Natural killer cell (primary cell): ENCODE measurements around the gene TCEAL8. TPM values are rescaled to one million over a fixed set of nuclear protein-coding genes. Genes with fewer than 3 reads are reported as not detected.

ENCODE experiments used
- ATAC-seq, 3 donors: fragments of 150-1000 bp in 2 of 3; fragments of 200-7000 bp in 1 of 3; cut with Tn5 transposase; 1 replicate in 1 of 3; 2 replicates in 2 of 3; pipeline ENCODE4 v1.10.0; 2021; ENCODE audit warnings: mild to moderate bottlenecking in 2 of 3, moderate library complexity in 2 of 3
- DNase-seq, 2 donors: peaks; one replicate each; pipeline versions ENCODE4 v3.0.0 to v3.0.0-alpha.2; 2013 to 2021; ENCODE audit warnings: mixed read lengths in 1 of 2
- H3K27ac ChIP-seq: one replicate; pipeline ENCODE4 v1.5.1; 2013; ENCODE audit warnings: mild to moderate bottlenecking, low read length
- H3K27me3 ChIP-seq: one replicate; pipeline ENCODE4 v1.6.1; 2013; ENCODE audit warnings: low read length; ENCODE audit not compliant: control insufficient read depth, insufficient read depth
- H3K36me3 ChIP-seq: one replicate; pipeline ENCODE4 v1.6.1; 2013; ENCODE audit warnings: low read length; ENCODE audit not compliant: control insufficient read depth, insufficient read depth
- H3K4me1 ChIP-seq: one replicate; pipeline ENCODE4 v1.6.1; 2013; ENCODE audit warnings: low read length; ENCODE audit not compliant: control insufficient read depth, insufficient read depth
- H3K4me3 ChIP-seq: one replicate; pipeline ENCODE4 v1.5.1; 2013; ENCODE audit warnings: low read length
- H3K9me3 ChIP-seq: one replicate; pipeline ENCODE4 v1.6.1; 2013; ENCODE audit warnings: low read length; ENCODE audit not compliant: control insufficient read depth, insufficient read depth
- H3K27ac Mint-ChIP-seq, 2 donors: one replicate each; pipeline ENCODE4 v1.8.0; 2022; ENCODE audit warnings: mild to moderate bottlenecking in 2 of 2, mixed read lengths in 2 of 2, moderate library complexity in 1 of 2
- H3K27me3 Mint-ChIP-seq, 2 donors: one replicate each; pipeline ENCODE4 v1.8.0; 2022; ENCODE audit warnings: low read depth in 2 of 2, mixed read lengths in 2 of 2
- H3K36me3 Mint-ChIP-seq: one replicate; pipeline ENCODE4 v1.8.0; 2022; ENCODE audit warnings: mixed read lengths
- H3K4me1 Mint-ChIP-seq, 2 donors: one replicate each; pipeline ENCODE4 v1.8.0; 2022; ENCODE audit warnings: mixed read lengths in 2 of 2
- H3K4me3 Mint-ChIP-seq: one replicate; pipeline ENCODE4 v1.8.0; 2022; ENCODE audit warnings: mild to moderate bottlenecking, moderate library complexity, mixed read lengths
- H3K9me3 Mint-ChIP-seq, 2 donors: one replicate each; pipeline ENCODE4 v1.8.0; 2022; ENCODE audit warnings: mixed read lengths in 2 of 2
- CTCF ChIP-seq: fragments of 200-600 bp; IDR thresholded peaks from one replicate; pipeline ENCODE4 v1.8.0; 2022; ENCODE audit warnings: antibody characterized with exemption
- WGBS: methylation state at CpG from one replicate; pipeline ENCODE4 v1.1.7; 2013; ENCODE audit warnings: missing lambda C conversion rate; ENCODE audit not compliant: insufficient coverage; 5-methylcytosine and 5-hydroxymethylcytosine counted together
- intact Hi-C: fragments of 100-400 bp; cut with micrococcal nuclease; formaldehyde crosslinking; loops from one replicate; pipeline ENCODE4 v1.14.2; 2022
- total RNA-seq, 4 donors: library from RNA; stranded (reverse); fragments of 120-200 nt in 1 of 4; gene quantifications; one replicate each; pipeline versions ENCODE4 v1.2.3 to v1.2.4, GENCODE V29; 2013 to 2022

Gene TCEAL8
- 10 to 100 TPM; 17.2 to 26.5 (median 22.1) TPM for total RNA-seq
- total RNA-seq (2013): 55.7 TPM

- no peaks in the 10 kb centered on the region for H3K9me3 Mint-ChIP-seq
Observed at GRCh38 chrX:103254921-103255493, at the start of gene TCEAL8. Gene TCEAL8 (minus strand): TSS chrX:103255155. CDS start chrX:103253979, 1,176 bp downstream.

GRCh38 chrX:103304705-103305104 lies 49.8 kb upstream of the TCEAL8 start:
- Histone ChIP-seq H3K9me3 (no peaks in the 10 kb centered on the region), H3K4me1 (no peaks in the 10 kb centered on the region), H3K4me3 (no peak overlapping the region), H3K27me3 (no peaks in the 10 kb centered on the region), H3K36me3 (no peaks in the 10 kb centered on the region), H3K27ac (no peak overlapping the region)
- H3K4me1 Mint-ChIP-seq: no peaks in the 10 kb centered on the region
- TF ChIP-seq CTCF: no peak
- H3K27me3 Mint-ChIP-seq: peaks cover 0 to 23% of the 10 kb centered on the region in 2 donors
- H3K4me3 Mint-ChIP-seq: no peak overlapping the region
- H3K27ac Mint-ChIP-seq: no peak overlapping the region
- no peaks in the 10 kb centered on the region for H3K9me3 Mint-ChIP-seq
- intact Hi-C loops: no loop called here
- H3K36me3 Mint-ChIP-seq: no peaks in the 10 kb centered on the region
- DNase-seq: peak in 1 of 2 donors; percentile 1
- no peak for ATAC-seq

More at GRCh38 chrX:103254921-103255493, at the start of gene TCEAL8:
- no peaks in the 10 kb centered on the region for H3K9me3 ChIP-seq
- peaks cover 12% of the 10 kb centered on the region for H3K4me1 ChIP-seq
- peak within 1 kb of the TSS; percentile 81 for H3K27ac ChIP-seq
- Mint-ChIP-seq H3K4me3 (peak within 1 kb of the TSS; percentile 96), H3K4me1 (peaks cover 20 to 21% of the 10 kb centered on the region in 2 donors), H3K36me3 (no peaks in the 10 kb centered on the region), H3K27me3 (peaks cover 0 to under 1% of the 10 kb centered on the region in 2 donors), H3K27ac (peak within 1 kb of the TSS; percentile 92 to 99)
- WGBS: 0% methylated on average over 21 of the region's 22 CpGs
- peak within 1 kb of the TSS; percentile 71 for H3K4me3 ChIP-seq
- TF ChIP-seq CTCF: no peak
- ATAC-seq (peak; percentile 88 to 92 (median 91)), DNase-seq (peak; percentile 45 to 84)
- no peaks in the 10 kb centered on the region for H3K36me3 ChIP-seq
- no peaks in the 10 kb centered on the region for H3K27me3 ChIP-seq
- intact Hi-C loops: loop anchor here (2.0 kb wide), 1 partner anchor 40 kb away; the partner anchor contains the start of gene BEX4

- TF ChIP-seq CTCF: no peak
- DNase-seq (no peak), ATAC-seq (no peak)
- intact Hi-C loops: no loop called here
- Histone ChIP-seq H3K27ac (no peak overlapping the region), H3K4me3 (no peak overlapping the region), H3K9me3 (no peaks in the 10 kb centered on the region), H3K27me3 (no peaks in the 10 kb centered on the region), H3K4me1 (no peaks in the 10 kb centered on the region), H3K36me3 (no peaks in the 10 kb centered on the region)
- WGBS: 100% methylated on average over 2 of the region's 2 CpGs
- Mint-ChIP-seq H3K36me3 (no peaks in the 10 kb centered on the region), H3K4me1 (no peaks in the 10 kb centered on the region), H3K9me3 (no peaks in the 10 kb centered on the region), H3K27ac (no peak overlapping the region), H3K4me3 (no peak overlapping the region), H3K27me3 (peaks cover 7 to 61% of the 10 kb centered on the region in 2 donors)
Observed at GRCh38 chrX:103293118-103293517, 38.2 kb upstream of the TCEAL8 start.

DNA sequence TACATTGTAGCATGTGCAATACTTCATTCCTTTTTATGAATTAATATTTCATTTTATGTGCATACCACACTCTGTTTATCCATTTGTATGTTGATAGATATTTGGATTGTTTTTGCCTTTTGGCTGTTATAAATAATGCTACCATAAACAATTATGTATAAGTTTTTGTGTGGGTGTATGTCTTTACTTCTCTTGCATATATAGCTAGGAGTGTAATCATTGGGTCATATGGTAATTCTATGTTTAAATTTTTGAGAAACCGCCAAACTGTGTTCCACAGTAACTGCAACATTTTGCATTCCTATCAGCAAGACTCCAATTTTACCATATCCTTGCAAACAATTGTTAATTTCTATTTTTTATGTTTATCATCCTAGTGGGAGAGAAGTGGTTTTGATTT lies 24.7 kb upstream of the TCEAL8 start:
- Mint-ChIP-seq H3K9me3 (no peaks in the 10 kb centered on the region), H3K27ac (no peak overlapping the region), H3K4me1 (peaks cover 0 to 6% of the 10 kb centered on the region in 2 donors), H3K4me3 (no peak overlapping the region), H3K27me3 (peaks cover 33 to 72% of the 10 kb centered on the region in 2 donors), H3K36me3 (no peaks in the 10 kb centered on the region)
- DNase-seq (no peak), ATAC-seq (no peak)
- TF ChIP-seq CTCF: no peak
- no peaks in the 10 kb centered on the region for H3K36me3 ChIP-seq
- H3K27ac ChIP-seq: no peak overlapping the region
- H3K9me3 ChIP-seq: no peaks in the 10 kb centered on the region
- peaks cover 7% of the 10 kb centered on the region for H3K4me1 ChIP-seq
- intact Hi-C loops: no loop called here
- no peak overlapping the region for H3K4me3 ChIP-seq
- no CpG with 5 or more reads among the region's 1 CpG for WGBS
- H3K27me3 ChIP-seq: peaks cover 3% of the 10 kb centered on the region
